NCI-H2196 (cell line): Measurements from ENCODE around the gene PKN3.
"Not testable (repeated sequence)": the region's sequence is repeated elsewhere in the genome, so short reads cannot be mapped to it uniquely, and the experiment has no call there.

ENCODE experiments used
- DNase-seq: peaks from one replicate; lab custom pipeline; 2025; ENCODE audit not compliant: unreplicated experiment; lab: John Stamatoyannopoulos, UW

Gene PKN3

GRCh38 chr9:128702445-128702948 is at the start of gene PKN3:
Gene PKN3, plus strand, starts transcription at chr9:128702503. Its CDS starts 413 bp downstream, at chr9:128702916.
- peak; percentile 89 for DNase-seq

GRCh38 chr9:128653908-128654307 is 48.4 kb upstream of the PKN3 start:
- DNase-seq, result no peak

GRCh38 chr9:128654481-128654880 is 47.8 kb upstream of the PKN3 start:
- no peak for DNase-seq

GRCh38 chr9:128656416-128657343 is 45.6 kb upstream of the PKN3 start, which contains the start of gene DYNC2I2:
Gene DYNC2I2, minus strand, starts transcription at chr9:128656847. Its CDS starts 121 bp downstream, at chr9:128656726.
- DNase-seq, result peak; percentile 92

- DNase-seq, result no peak
Observed at GRCh38 chr9:128657344-128657704, 45.0 kb upstream of the PKN3 start.

GRCh38 chr9:128657796-128658195 is 44.5 kb upstream of the PKN3 start:
- no peak for DNase-seq

- DNase-seq, result not testable (repeated sequence)
Observed at GRCh38 chr9:128666481-128666941, 35.8 kb upstream of the PKN3 start.

GRCh38 chr9:128669786-128670185 is 32.5 kb upstream of the PKN3 start:
- DNase-seq, result no peak

- DNase-seq, result no peak
Observed at GRCh38 chr9:128675382-128675781, 26.9 kb upstream of the PKN3 start.

- DNase-seq, result no peak
Observed at GRCh38 chr9:128677794-128678193, 24.5 kb upstream of the PKN3 start.

- no peak for DNase-seq
Observed at GRCh38 chr9:128683340-128684064, 18.8 kb upstream of the PKN3 start.

GRCh38 chr9:128684065-128684324 is 18.3 kb upstream of the PKN3 start:
- DNase-seq, result no peak

GRCh38 chr9:128684325-128685199 is 17.7 kb upstream of the PKN3 start:
- DNase-seq, result peak; percentile 79

- no peak for DNase-seq
Observed at GRCh38 chr9:128685636-128686489, 16.4 kb upstream of the PKN3 start.

GRCh38 chr9:128687453-128687852 is 14.8 kb upstream of the PKN3 start:
- DNase-seq, result no peak

- DNase-seq, result peak; percentile 96
Observed at GRCh38 chr9:128688501-128689292, 13.6 kb upstream of the PKN3 start, which contains the start of gene SET. Gene SET, plus strand, starts transcription at chr9:128689222. Its CDS starts 361 bp downstream, at chr9:128689583.

- peak; percentile 61 for DNase-seq
Observed at GRCh38 chr9:128689293-128689774, 13.0 kb upstream of the PKN3 start.

GRCh38 chr9:128689820-128690683 is 12.3 kb upstream of the PKN3 start:
- DNase-seq, result peak; percentile 47
